GM23248 (cell line): Measurements from ENCODE around the gene SNAP25. TPM values are rescaled to one million over a fixed set of nuclear protein-coding genes. Genes with fewer than 3 reads are reported as not detected.

Source experiments
- DNase-seq: peaks from one replicate; pipeline ENCODE4 v3.0.0-alpha.2; 2015
- H2AFZ ChIP-seq: fragments of 200-600 bp; sonication (generic); 2 replicates; pipeline ENCODE4 v1.6.1; 2016; ENCODE audit warnings: antibody characterized with exemption
- H3F3A ChIP-seq: fragments of 200-600 bp; sonication (generic); 2 replicates; pipeline ENCODE4 v1.6.1; 2016; ENCODE audit warnings: mild to moderate bottlenecking, antibody characterized with exemption, mixed run types; ENCODE audit not compliant: insufficient read depth
- H3K27ac ChIP-seq: fragments of 200-600 bp; sonication (generic); 2 replicates; pipeline ENCODE4 v1.5.1; 2016; ENCODE audit warnings: mild to moderate bottlenecking
- H3K27me3 ChIP-seq: fragments of 200-600 bp; sonication (generic); replicated peaks from 2 replicates; pipeline ENCODE4 v1.6.1; 2016; ENCODE audit warnings: mild to moderate bottlenecking; ENCODE audit not compliant: insufficient read depth
- H3K36me3 ChIP-seq: fragments of 200-600 bp; sonication (generic); 2 replicates; pipeline ENCODE4 v1.6.1; 2016; ENCODE audit warnings: low read depth, mild to moderate bottlenecking
- H3K4me1 ChIP-seq: fragments of 200-600 bp; sonication (generic); 2 replicates; pipeline ENCODE4 v1.6.1; 2016; ENCODE audit warnings: mild to moderate bottlenecking; ENCODE audit not compliant: insufficient read depth
- H3K4me2 ChIP-seq: fragments of 200-600 bp; sonication (generic); one replicate; pipeline ENCODE4 v1.6.1; 2016; ENCODE audit warnings: mild to moderate bottlenecking; ENCODE audit not compliant: unreplicated experiment
- H3K4me3 ChIP-seq: fragments of 200-600 bp; sonication (generic); 2 replicates; pipeline ENCODE4 v1.5.1; 2016; ENCODE audit warnings: mild to moderate bottlenecking
- H3K79me2 ChIP-seq: fragments of 200-600 bp; sonication (generic); 2 replicates; pipeline ENCODE4 v1.6.1; 2016; ENCODE audit warnings: mild to moderate bottlenecking; ENCODE audit not compliant: insufficient read depth
- H3K9ac ChIP-seq: fragments of 200-600 bp; sonication (generic); 2 replicates; pipeline ENCODE4 v1.6.1; 2016; ENCODE audit warnings: mild to moderate bottlenecking
- H3K9me2 ChIP-seq: fragments of 200-600 bp; sonication (generic); 2 replicates; pipeline ENCODE4 v1.6.1; 2016; ENCODE audit warnings: mixed run types, mild to moderate bottlenecking, moderate library complexity; ENCODE audit not compliant: insufficient read depth
- H3K9me3 ChIP-seq: fragments of 200-600 bp; sonication (generic); one replicate; pipeline ENCODE4 v1.6.1; 2017; ENCODE audit warnings: low read depth
- H4K20me1 ChIP-seq: fragments of 200-600 bp; sonication (generic); 2 replicates; pipeline ENCODE4 v1.6.0; 2016; ENCODE audit not compliant: insufficient read depth
- EZH2 ChIP-seq: fragments of 200-600 bp; sonication (generic); IDR thresholded peaks from 2 replicates; pipeline ENCODE4 v1.6.1; 2018; ENCODE audit warnings: antibody characterized with exemption, mild to moderate bottlenecking; ENCODE audit not compliant: insufficient read depth, poor library complexity, severe bottlenecking
- EZH2phosphoT487 ChIP-seq: fragments of 200-600 bp; sonication (generic); IDR thresholded peaks from 2 replicates; pipeline ENCODE4 v1.6.1; 2018; ENCODE audit warnings: antibody characterized with exemption, moderate library complexity, mild to moderate bottlenecking, low read depth; ENCODE audit not compliant: insufficient read depth
- WGBS, 2 experiments: methylation state at CpG; one replicate each; pipeline ENCODE4 v1.1.6; 2015 to 2017; ENCODE audit warnings: low lambda C conversion rate in 2 of 2, low coverage in 1 of 2; ENCODE audit errors: missing lambda C conversion rate in 2 of 2; 5-methylcytosine and 5-hydroxymethylcytosine counted together
- in situ Hi-C: fragments of 300-500 bp; cut with MboI; formaldehyde crosslinking; loops from 2 replicates; pipeline ENCODE4 v1.15.0; 2020
- polyA plus RNA-seq: library from polyadenylated mRNA; unstranded; fragments of >200 nt; fragmentation: Nextera tagmentation; extraction: Ambion mirVana; gene quantifications from 2 replicates; pipeline ENCODE4 v1.2.1, GENCODE V29; 2016
- total RNA-seq: library from RNA; depleted of rRNA; stranded (reverse); fragments of >200 nt; shearing (Covaris generic); gene quantifications from 2 replicates; pipeline ENCODE4 v1.2.3, GENCODE V29; 2014

The SNAP25 gene
- total and polyA plus RNA-seq, 2 experiments from 2014 or later: 0.09 TPM; not detected in 1

- no peak overlapping the region for H3K9ac ChIP-seq
- TF ChIP-seq EZH2phosphoT487 (no peak), EZH2 (no peak)
- H3K9me2 ChIP-seq: no peaks in the 10 kb centered on the region
- H3K27me3 ChIP-seq: peaks cover 33% of the 10 kb centered on the region
- no peak overlapping the region for H2AFZ ChIP-seq
- H3K9me3 ChIP-seq: no peaks in the 10 kb centered on the region
- no peaks in the 10 kb centered on the region for H4K20me1 ChIP-seq
- no peaks in the 10 kb centered on the region for H3K4me1 ChIP-seq
- WGBS, 2 experiments: 0 to 2% methylated on average over 4 to 31 of the region's 32 CpGs
- H3K4me2 ChIP-seq: no peak overlapping the region
- in situ Hi-C loops: no loop called here
- H3K79me2 ChIP-seq: no peaks in the 10 kb centered on the region
- no peak overlapping the region for H3K27ac ChIP-seq
- no peak overlapping the region for H3K4me3 ChIP-seq
- H3F3A ChIP-seq: no peaks in the 10 kb centered on the region
- H3K36me3 ChIP-seq: no peaks in the 10 kb centered on the region
- peak; percentile 71 for DNase-seq
These were observed 792 bp downstream of the SNAP25 start for GRCh38 chr20:10219452-10219791.

- TF ChIP-seq EZH2: no peak
- no peak for TF ChIP-seq EZH2phosphoT487
- Histone ChIP-seq H3K9ac (no peak overlapping the region), H3F3A (no peaks in the 10 kb centered on the region), H3K27me3 (peaks cover 29% of the 10 kb centered on the region), H3K4me2 (no peak overlapping the region), H2AFZ (no peak overlapping the region), H3K9me3 (no peaks in the 10 kb centered on the region), H4K20me1 (no peaks in the 10 kb centered on the region), H3K9me2 (no peaks in the 10 kb centered on the region), H3K4me1 (no peaks in the 10 kb centered on the region), H3K79me2 (no peaks in the 10 kb centered on the region), H3K4me3 (no peak overlapping the region), H3K36me3 (no peaks in the 10 kb centered on the region), H3K27ac (no peak overlapping the region)
- no peak for DNase-seq
- in situ Hi-C loops: no loop called here
- WGBS, 2 experiments: 63 to 70% methylated on average over 4 of the region's 4 CpGs
These were observed 1.5 kb downstream of the SNAP25 start for GRCh38 chr20:10219993-10220750.

GRCh38 chr20:10221021-10221420, 2.4 kb downstream of the SNAP25 start:
- H3K27me3 ChIP-seq: peaks cover 24% of the 10 kb centered on the region
- H2AFZ ChIP-seq: no peak overlapping the region
- H3K79me2 ChIP-seq: no peaks in the 10 kb centered on the region
- DNase-seq: no peak
- 75 to 78% methylated on average over 6 of the region's 6 CpGs for WGBS, 2 experiments
- no peaks in the 10 kb centered on the region for H3F3A ChIP-seq
- in situ Hi-C loops: no loop called here
- H4K20me1 ChIP-seq: no peaks in the 10 kb centered on the region
- no peaks in the 10 kb centered on the region for H3K4me1 ChIP-seq
- no peak overlapping the region for H3K9ac ChIP-seq
- TF ChIP-seq EZH2: no peak
- no peak for TF ChIP-seq EZH2phosphoT487
- no peak overlapping the region for H3K4me3 ChIP-seq
- no peak overlapping the region for H3K4me2 ChIP-seq
- no peaks in the 10 kb centered on the region for H3K9me2 ChIP-seq
- no peak overlapping the region for H3K27ac ChIP-seq
- H3K9me3 ChIP-seq: no peaks in the 10 kb centered on the region
- no peaks in the 10 kb centered on the region for H3K36me3 ChIP-seq

- Histone ChIP-seq H3K4me2 (no peak overlapping the region), H3K4me1 (no peaks in the 10 kb centered on the region), H4K20me1 (no peaks in the 10 kb centered on the region), H3K4me3 (no peak overlapping the region), H3K9me2 (no peaks in the 10 kb centered on the region), H3K79me2 (no peaks in the 10 kb centered on the region), H3K9ac (no peak overlapping the region), H3K27me3 (peaks cover 36% of the 10 kb centered on the region), H3K27ac (no peak overlapping the region), H3K36me3 (no peaks in the 10 kb centered on the region), H3K9me3 (no peaks in the 10 kb centered on the region), H2AFZ (no peak overlapping the region), H3F3A (no peaks in the 10 kb centered on the region)
- DNase-seq: peak; percentile 6
- in situ Hi-C loops: no loop called here
- TF ChIP-seq EZH2 (no peak), EZH2phosphoT487 (no peak)
- 6 to 17% methylated on average over 1 of the region's 1 CpG for WGBS, 2 experiments
These were observed 6.9 kb downstream of the SNAP25 start for GRCh38 chr20:10225439-10226060.
